ENCODE measurements around the gene TAB2. TPM values are rescaled to one million over a fixed set of nuclear protein-coding genes. Genes with fewer than 3 reads are reported as not detected.

Gene TAB2
- total RNA-seq, 1 experiment from 2014 or later = 45.8 TPM

- Histone ChIP-seq H2AFZ (no peak overlapping the region), H3K4me3 (no peak overlapping the region), H3K9me3 (ENCODE audit: insufficient read depth, low read depth) (no peaks in the 10 kb centered on the region), H3K4me2 (peak overlapping the region; percentile 40), H3K36me3 (ENCODE audit: low read depth) (no peaks in the 10 kb centered on the region), H3K9me2 (ENCODE audit: insufficient read depth) (no peaks in the 10 kb centered on the region), H3K27me3 (ENCODE audit: insufficient read depth, low read depth) (no peaks in the 10 kb centered on the region), H3K27ac (no peak overlapping the region), H3F3A (ENCODE audit: insufficient read depth, low read depth) (peaks cover 11% of the 10 kb centered on the region; the same call in 1 of the 2 replicates), H4K20me1 (ENCODE audit: insufficient read depth) (no peaks in the 10 kb centered on the region), H3K4me1 (replicated peaks; ENCODE audit: insufficient read depth) (peaks cover 10% of the 10 kb centered on the region), H3K79me2 (ENCODE audit: low read depth) (no peaks in the 10 kb centered on the region)
- peak; percentile 78 to 90 for DNase-seq
- ChIA-PET CTCF (interaction anchor here (0.5 to 0.9 kb wide), 3 partner anchors 22 to 407 kb away, joined by 3 to 4 read pairs (median 3); partner anchors contain the start of gene ZC3H12D), POLR2A (ENCODE audit: unreplicated experiment) (no interaction called here)
- BruUV-seq (replicated peaks) = no TSS peak
- TF ChIP-seq EZH2 (IDR thresholded peaks at IDR 0.05; ENCODE audit: low read depth) (no peak), CTCF (conservative IDR thresholded peaks at IDR 0.05) (no peak)
- intact Hi-C loops (cut with micrococcal nuclease; ENCODE audit: unreplicated experiment) = no loop called here
Measured at GRCh38 chr6:149454346-149454848, 136.9 kb downstream of the TAB2 start.

- Histone ChIP-seq H3K36me3 (ENCODE audit: low read depth) (no peaks in the 10 kb centered on the region), H3K4me2 (no peak overlapping the region), H3K27ac (no peak overlapping the region), H3K4me1 (replicated peaks; ENCODE audit: insufficient read depth) (peaks cover 10% of the 10 kb centered on the region), H3F3A (ENCODE audit: insufficient read depth, low read depth) (peaks cover 11% of the 10 kb centered on the region; the same call in 1 of the 2 replicates), H4K20me1 (ENCODE audit: insufficient read depth) (no peaks in the 10 kb centered on the region), H3K9me3 (ENCODE audit: insufficient read depth, low read depth) (no peaks in the 10 kb centered on the region), H3K79me2 (ENCODE audit: low read depth) (no peaks in the 10 kb centered on the region), H3K4me3 (no peak overlapping the region), H2AFZ (no peak overlapping the region), H3K27me3 (ENCODE audit: insufficient read depth, low read depth) (no peaks in the 10 kb centered on the region), H3K9me2 (ENCODE audit: insufficient read depth) (no peaks in the 10 kb centered on the region)
- ChIA-PET CTCF (interaction anchor here (0.6 to 0.9 kb wide), 2 partner anchors 23 to 29 kb away, joined by 3 to 4 read pairs; partner anchors contain the start of gene ZC3H12D), POLR2A (ENCODE audit: unreplicated experiment) (no interaction called here)
- no peak for DNase-seq
- intact Hi-C loops (cut with micrococcal nuclease; ENCODE audit: unreplicated experiment) = no loop called here
- BruUV-seq (replicated peaks) = no TSS peak
- TF ChIP-seq CTCF (conservative IDR thresholded peaks at IDR 0.05) = no peak
- no peak for TF ChIP-seq EZH2 (IDR thresholded peaks at IDR 0.05; ENCODE audit: low read depth)
Measured at GRCh38 chr6:149455031-149455732, 137.7 kb downstream of the TAB2 start.

GRCh38 chr6:149456311-149457021 is 139.0 kb downstream of the TAB2 start:
- H3K4me3 ChIP-seq = no peak overlapping the region
- DNase-seq = no peak
- H3K4me1 ChIP-seq (replicated peaks; ENCODE audit: insufficient read depth) = peaks cover 10% of the 10 kb centered on the region
- no peak overlapping the region for H2AFZ ChIP-seq
- ChIA-PET POLR2A (ENCODE audit: unreplicated experiment) (no interaction called here), CTCF (no interaction called here)
- H3F3A ChIP-seq (ENCODE audit: insufficient read depth, low read depth) = peaks cover 11% of the 10 kb centered on the region; the same call in 1 of the 2 replicates
- H3K36me3 ChIP-seq (ENCODE audit: low read depth) = no peaks in the 10 kb centered on the region
- H4K20me1 ChIP-seq (ENCODE audit: insufficient read depth) = no peaks in the 10 kb centered on the region
- H3K9me2 ChIP-seq (ENCODE audit: insufficient read depth) = no peaks in the 10 kb centered on the region
- intact Hi-C loops (cut with micrococcal nuclease; ENCODE audit: unreplicated experiment) = no loop called here
- no peaks in the 10 kb centered on the region for H3K27me3 ChIP-seq (ENCODE audit: insufficient read depth, low read depth)
- H3K9me3 ChIP-seq (ENCODE audit: insufficient read depth, low read depth) = no peaks in the 10 kb centered on the region
- BruUV-seq (replicated peaks) = no TSS peak
- TF ChIP-seq CTCF (conservative IDR thresholded peaks at IDR 0.05) (no peak), EZH2 (IDR thresholded peaks at IDR 0.05; ENCODE audit: low read depth) (no peak)
- no peaks in the 10 kb centered on the region for H3K79me2 ChIP-seq (ENCODE audit: low read depth)
- H3K27ac ChIP-seq = no peak overlapping the region
- no peak overlapping the region for H3K4me2 ChIP-seq

Measured in PC-9 (cell line).